Stimulated activated CD4-positive, alpha-beta T cell treated with anti-CD3 and anti-CD28 coated beads, Interleukin-2, amount 100 ng/mL, for 4 hours (primary cell): ENCODE measurements around the gene FBL.

Experiments
- DNase-seq: peaks from one replicate; pipeline ENCODE4 v3.0.0-alpha.2; 2020; ENCODE audit warnings: low read depth

The FBL gene

GRCh38 chr19:39788244-39788643 lies 57.9 kb downstream of the FBL start:
- DNase-seq, result no peak
